ENCODE measurements around the gene GANAB. TPM values are rescaled to one million over a fixed set of nuclear protein-coding genes. Genes with fewer than 3 reads are reported as not detected.
A peak's percentile ranks its signal among the peaks of the same experiment; 100 is the strongest.
"Not testable (repeated sequence)": the region's sequence is repeated elsewhere in the genome, so short reads cannot be mapped to it uniquely, and the experiment has no call there.

Gene GANAB
- total RNA-seq, 1 donor from 2014 or later: 62.8 TPM

DNA sequence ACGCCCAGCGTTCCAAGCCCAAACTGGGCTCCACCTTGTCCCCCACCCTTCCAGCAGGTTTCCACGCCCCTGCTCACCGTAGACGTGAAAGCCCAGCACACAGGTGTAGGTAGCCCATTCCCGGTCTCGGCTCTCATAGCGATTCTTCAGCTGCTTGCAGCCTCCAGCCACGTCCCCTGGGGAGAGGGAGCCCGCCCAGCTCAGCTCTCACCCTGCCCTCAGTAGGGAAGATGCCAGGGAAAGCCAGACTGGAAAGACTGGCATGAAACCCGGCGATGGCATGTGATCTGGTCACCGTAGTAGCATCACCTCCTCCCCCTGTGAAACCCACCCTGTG is 43.4 kb downstream of the GANAB start:
- FAIRE-seq (no peak), DNase-seq (ENCODE audit: low spot score in 2 of 2) (no peak)

DNA sequence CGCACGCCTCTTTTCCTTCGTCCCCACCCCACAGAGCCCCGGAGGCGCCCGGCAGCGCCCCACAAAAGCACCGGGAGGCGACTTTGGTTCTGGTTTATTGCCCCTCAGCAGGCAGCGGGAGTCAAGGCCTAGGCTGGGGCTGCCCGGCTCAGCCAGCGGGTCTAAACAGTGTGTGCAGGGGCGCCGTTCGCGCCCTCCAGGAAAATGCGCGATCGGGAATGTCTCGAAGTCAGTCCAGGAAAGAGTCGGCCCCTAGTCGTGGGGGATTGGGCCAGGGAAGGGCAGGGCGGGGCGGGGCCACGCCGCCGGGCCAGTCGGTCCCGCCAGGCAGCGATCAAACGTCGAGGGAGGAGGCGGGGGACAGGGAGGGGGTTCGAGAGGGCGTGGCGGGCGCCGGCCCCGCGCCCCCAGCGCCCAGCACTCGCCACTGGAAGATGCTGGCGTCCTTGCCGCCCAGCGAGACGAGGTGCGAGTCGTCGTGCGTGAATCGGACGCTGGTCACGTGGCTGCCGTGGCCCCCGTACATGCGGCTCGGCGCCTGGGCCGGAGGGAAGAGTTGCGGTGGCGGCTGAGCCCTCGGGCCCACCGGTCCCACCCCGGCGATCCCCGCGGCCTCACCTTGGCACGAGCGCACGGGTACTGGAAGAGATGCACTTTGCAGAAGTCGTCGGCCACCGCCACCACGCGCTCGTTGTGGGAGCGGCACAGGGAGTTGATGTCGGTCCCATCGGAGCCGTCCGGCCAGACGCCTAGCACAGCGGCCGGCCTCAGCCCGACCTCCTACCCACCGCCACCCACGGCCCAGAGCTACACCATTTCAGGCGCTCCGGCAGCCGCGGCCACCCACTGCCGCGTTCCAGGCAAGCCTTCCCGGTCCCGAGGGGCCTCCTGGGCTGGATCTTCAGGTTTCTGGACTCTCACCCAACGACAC is 44.0 kb downstream of the GANAB start:
- FAIRE-seq: no peak
- DNase-seq (ENCODE audit: low spot score in 2 of 2): peak; percentile 64 to 80

DNA sequence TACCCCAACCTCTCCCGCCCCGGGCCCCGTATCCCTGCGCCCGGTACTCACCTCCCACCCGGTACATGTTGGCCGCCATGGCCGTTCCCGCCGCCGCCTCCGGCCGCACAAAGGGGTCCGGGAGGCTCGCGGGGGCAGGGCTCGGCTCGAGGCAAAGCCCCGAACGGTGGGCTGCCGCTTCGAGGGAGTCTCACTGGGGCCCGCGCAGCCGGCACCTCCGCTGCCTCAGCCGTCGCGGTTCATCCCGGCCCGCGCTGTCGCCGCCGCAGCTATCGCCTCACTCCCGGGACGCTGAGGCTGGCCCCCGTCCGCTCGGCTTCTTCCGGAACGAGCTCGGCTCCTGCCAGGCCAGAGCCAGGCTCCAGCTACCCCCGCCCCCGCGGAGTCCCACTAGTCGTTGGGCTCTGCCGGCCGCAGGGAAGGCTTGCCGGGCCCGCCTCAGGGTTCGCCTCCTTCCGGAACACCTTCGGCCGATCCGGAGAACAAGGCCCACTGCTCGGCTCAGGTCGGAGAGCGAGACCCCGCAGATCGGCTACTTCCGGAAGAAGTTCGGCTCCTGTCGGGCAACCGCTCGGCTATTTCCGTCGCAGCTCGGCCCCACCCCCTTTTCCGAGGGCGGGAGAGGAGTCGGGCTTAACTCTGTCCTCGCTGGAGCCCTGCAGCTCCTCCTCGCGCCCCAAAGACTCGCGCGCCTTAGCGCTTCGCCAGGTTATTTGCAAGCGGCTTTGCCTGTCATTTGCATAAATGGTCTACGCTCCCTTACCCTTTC is 44.9 kb downstream of the GANAB start, which contains the start of gene MTA2:
MTA2 (minus strand) TSS at position 494 of the 769 bp plus-strand sequence; CDS start at position 79, 415 bp downstream.
- peak; percentile 98 for DNase-seq (ENCODE audit: low spot score in 2 of 2)
- FAIRE-seq: peak; percentile 68

DNA sequence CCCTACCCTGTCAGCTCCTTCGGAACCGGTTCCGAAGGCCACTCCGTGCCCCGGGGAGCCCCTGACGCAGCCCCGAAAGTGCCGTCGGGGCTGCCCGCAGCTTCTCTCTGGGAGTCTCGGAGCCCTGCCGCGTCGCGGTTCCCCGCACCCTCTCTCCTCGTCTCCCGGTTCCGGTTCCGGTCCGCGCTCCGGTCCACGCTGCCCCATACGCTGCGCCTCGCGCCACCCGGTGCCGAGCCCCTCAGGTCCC is 45.4 kb downstream of the GANAB start:
- FAIRE-seq: no peak
- peak in 1 of 2 donors; percentile 49 for DNase-seq (ENCODE audit: low spot score in 2 of 2)

DNA sequence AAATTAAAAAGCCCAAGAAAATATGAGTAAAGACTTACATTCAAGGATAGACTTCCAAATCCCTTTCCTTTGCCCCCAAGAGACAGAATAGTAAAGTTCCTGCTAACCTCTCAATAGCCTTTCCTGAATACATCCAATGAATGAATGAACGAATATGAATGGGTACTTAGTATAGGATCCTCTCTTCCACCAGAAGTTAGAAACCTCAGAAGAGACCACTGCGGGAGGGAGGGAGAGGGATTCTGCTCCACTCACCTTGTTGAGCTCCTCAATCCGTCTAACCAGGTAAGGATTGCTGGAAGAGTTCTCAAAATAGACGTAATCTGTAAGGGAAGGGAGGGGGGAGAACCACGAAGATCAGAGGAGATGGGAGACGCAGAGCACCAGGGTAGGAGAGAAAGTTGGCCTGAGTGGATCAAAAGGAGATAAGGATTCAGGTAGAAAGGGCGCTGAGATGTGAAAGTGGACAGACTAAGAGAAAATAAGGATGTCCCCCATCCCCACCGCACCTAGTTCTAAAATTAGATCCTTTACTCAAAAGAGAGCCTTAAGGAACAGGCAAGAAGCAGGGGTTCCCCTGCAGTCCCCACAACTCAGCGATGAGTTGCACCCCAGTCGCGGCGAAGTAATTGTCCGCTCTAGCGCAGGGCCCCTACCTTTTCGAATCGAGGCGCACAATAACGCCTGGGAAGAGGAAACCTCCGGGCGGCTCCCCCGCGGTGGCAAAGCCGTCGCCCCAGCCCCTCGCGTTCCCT is 45.9 kb downstream of the GANAB start:
- no peak for DNase-seq (ENCODE audit: low spot score in 2 of 2)
- no peak for FAIRE-seq

DNA sequence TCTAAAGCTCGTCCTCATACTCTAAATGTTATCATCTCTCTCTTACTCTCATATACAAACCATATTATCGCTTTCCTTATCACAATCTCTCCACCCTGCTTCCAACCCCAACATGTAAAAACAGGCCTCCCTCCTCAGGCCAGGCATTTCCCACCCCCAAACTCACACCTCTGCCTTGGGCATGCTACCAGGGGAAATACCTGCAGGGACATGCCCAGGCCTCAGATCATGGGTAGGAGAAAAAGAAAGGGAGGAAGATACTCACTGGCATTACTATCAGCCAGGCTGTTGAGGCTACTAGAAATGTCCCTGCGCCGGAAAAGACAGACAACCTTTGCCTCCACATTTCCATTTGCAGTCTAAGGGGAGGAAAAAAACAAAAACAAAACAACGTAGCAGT is 46.5 kb downstream of the GANAB start:
- FAIRE-seq: no peak

DNA sequence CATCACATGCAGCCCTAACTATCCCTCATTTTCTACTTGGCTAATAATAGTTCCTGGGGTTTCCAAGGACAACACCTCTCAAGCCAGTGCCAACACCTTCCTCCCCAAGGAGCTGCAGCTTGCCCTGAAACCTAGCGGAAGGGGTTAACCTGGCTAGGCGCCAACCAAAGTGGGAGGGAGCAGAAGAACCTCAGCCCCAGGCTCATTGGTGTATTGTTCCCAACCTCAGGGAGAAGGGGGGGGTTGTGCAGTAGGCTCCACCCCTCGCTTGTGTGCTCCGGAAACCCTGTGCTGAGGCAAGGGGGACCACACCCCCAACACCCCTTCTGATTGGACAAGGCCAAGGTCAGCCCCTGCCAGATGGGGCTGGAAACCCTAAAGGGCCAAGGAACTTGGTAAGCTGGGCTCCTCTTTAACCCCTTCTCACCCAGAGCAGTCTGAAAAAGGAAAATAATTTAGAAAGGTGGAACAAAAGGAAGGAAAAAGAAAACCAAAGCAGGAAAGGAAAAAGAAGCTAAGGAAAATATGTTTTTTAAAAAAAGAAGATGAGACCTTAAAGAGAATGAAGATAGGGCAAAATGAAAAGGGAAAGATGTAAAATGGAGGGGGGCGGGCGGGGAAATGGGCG is 47.2 kb downstream of the GANAB start:
- peak; percentile 86 for DNase-seq (ENCODE audit: low spot score in 2 of 2)
- no peak for FAIRE-seq

More for the DNA sequence above, 46.5 kb downstream of the GANAB start:
- DNase-seq (ENCODE audit: low spot score in 2 of 2): no peak

DNA sequence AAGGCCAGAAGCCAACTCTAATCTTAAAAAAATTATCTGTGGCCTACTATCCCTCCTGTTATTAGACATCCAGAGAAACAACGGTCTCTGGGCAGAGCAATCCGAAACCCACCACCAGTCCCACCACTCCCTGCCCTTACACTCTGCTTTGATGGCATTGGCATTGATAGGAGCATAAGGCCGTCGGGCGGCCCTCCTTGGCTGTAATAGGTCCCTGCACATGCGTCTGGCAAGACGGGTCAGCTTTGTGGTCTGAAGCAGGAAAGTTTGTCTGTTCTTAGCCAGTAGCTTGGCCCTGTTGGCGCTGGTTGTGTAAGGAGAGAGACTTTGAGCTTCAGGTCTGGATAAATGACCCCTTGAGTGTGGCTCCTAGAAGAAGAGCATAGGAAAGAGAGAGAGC is 51.3 kb downstream of the GANAB start:
- no peak for FAIRE-seq
- no peak for DNase-seq (ENCODE audit: low spot score in 2 of 2)

DNA sequence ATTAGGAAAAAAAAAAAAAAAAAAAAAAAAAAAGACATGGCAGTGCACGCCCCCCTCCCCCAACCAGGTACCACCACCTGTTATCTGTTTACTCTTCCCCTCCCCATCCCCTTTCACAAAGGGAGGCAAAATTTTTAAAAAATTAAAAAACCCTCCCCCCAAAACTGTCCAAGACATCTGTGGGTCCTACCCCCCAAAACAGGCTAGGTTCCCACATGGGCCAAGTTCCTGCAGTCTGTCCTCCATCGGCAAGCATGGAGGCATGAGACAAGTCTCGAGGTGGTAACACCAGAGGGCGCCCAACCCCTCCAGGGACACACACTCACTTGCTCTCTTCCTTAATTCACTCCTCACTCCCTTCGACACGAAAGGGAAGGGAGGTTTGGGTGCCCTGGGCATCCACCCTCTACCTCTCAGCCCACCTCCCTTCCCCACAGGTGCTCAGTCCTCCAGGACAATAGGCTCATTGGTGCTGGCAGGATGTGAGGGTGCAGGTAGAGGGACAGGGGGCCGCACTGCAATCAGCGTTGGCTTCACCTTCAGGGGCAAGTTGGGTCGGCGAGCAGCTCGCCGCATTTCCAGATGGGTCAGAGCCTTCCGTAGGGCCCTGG is 52.9 kb downstream of the GANAB start:
- FAIRE-seq (no peak), DNase-seq (ENCODE audit: low spot score in 2 of 2) (no peak)

DNA sequence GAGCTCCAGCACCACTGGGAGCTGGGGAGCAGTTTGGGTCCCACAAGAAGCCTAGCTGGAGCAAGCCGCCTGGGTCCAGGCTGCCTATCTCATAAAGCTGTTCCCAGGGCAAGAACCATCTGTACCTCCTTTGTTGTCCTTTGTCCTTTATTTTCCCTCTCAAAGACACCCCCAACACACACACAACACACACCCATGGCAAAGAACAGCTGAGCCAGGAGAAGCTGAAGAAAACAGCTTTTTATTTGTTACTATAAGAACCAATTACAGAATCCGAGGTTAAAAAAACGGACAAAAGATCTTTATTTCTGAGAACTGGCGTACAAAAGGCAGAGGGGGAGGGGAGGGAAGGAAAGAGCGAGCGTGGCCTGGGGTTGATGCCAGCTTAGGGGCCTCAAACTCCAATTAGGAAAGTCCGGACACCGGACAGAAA is 53.4 kb downstream of the GANAB start:
- DNase-seq (ENCODE audit: low spot score in 2 of 2): no peak
- FAIRE-seq: no peak

DNA sequence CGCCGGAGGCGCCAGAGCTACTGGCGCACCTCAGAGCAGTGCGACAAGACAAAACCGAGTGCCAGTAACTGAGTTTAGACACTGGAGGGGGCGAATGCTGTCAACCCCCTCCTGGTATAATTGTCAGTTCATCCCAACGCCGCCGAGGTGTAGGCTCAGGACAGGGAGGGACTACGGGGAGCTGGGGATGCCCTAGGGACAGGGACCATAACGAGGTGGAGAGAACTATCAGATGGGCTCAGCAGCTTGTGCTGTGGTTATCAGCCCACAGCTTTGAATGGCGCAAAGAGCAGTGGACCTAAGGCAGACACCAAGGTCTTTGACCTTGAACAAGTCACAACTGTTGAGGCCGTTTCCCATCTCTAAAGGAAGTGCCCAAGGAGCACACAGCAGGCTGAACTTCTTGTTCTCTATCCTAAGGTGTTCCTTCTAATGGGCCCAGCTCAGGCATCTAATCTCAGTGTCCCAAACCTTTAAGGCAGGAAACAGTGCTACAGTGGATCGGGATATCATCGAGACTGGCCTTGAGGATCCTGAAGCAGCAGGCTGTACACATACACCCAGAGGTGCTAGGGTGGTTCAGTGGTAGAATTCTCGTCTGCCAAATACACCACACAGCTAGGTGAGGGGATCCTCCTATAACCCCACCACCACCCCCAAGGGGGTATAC is 54.1 kb downstream of the GANAB start:
- DNase-seq (ENCODE audit: low spot score in 2 of 2): no peak
- FAIRE-seq: no peak

DNA sequence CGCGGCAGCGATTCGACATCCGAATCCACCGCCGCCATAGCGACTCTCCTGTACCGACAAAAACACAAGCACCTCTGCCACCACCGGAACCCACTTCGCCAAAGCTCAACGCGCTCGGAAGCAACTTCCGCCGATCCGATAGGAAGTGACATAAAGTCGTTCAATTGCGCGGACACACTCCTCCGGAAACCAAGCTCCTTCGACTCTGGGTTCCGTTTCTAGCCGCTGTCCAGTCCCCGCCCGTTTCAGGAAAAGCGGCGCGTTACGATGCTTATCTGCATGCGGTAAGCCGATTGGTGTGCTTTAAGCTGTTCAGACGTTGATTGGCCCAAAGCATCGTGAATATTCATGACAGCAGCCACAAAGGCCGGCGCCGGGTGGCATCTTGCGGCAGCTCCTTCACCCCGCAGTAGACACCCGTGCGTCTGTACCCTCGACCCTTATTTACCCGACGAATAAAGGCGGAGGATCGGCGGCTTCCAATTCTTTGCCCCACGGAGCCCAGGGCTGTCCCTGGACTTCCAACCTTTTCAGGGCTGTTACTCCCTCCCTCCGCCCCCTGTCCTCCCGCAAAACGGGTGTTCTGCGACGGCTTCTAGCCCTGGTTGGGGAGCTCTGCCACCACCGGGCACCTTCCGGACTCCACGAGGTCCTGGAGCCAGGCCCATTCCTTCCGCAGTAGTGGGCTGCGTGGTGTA is 54.8 kb downstream of the GANAB start, which contains the start of gene TUT1:
TUT1 (minus strand) TSS at position 76 of the 698 bp plus-strand sequence; CDS start at position 38, 38 bp downstream.
- DNase-seq (ENCODE audit: low spot score in 2 of 2) (peak; percentile 82 to 91), FAIRE-seq (peak; percentile 94)

DNA sequence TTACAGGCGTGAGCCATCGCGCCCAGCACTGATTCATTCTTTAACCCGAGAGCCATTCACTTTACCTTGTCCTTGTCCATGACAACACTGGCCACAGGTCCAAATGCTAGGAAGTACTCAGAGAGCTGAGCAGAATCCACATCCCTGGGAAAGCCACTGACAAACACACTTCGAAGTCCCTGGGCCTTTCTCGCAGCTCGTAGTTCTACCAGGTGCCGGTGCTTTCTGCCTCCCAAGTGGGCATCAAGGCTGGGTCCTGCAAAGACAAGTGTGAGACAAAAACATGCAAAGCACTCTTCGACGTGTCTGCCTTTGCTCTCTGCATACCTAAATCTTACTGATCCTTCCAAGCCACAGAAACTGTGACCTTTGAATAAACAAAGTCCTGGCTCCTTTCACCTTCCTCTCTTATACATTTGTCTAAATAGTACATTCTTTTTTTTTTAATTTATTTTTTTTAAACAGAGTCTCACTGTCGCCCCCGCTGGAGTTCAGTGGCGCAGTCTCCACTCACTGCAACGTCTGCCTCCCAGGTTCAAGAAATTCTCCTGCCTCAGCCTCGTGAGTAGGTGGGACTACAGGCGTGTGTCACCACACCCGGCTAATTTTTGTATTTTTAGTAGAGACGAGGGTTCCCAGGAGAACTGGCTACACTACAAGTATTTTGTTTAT is 57.3 kb downstream of the GANAB start:
- DNase-seq (ENCODE audit: low spot score in 2 of 2): no peak
- FAIRE-seq: no peak

DNA sequence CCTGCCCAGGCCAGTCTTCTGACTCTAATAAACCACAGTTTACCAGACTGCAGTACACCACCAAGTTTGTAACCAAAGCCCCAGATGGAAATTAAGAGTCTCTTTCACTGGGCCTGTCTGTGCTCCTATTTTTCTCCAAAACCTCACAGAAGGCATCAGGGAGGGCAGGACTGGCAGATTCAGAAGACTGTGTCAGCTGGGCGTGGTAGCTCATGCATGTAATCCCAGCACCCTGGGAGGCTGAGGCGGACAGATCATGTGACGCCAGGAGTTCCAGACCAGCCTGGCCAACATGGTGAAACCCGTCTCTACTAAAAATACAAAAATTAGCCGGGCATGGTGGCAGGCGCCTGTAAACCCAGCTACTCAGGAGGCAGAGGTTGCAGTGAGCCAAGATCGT is 61.1 kb downstream of the GANAB start:
- DNase-seq (ENCODE audit: low spot score in 2 of 2); FAIRE-seq: not testable (repeated sequence)

DNA sequence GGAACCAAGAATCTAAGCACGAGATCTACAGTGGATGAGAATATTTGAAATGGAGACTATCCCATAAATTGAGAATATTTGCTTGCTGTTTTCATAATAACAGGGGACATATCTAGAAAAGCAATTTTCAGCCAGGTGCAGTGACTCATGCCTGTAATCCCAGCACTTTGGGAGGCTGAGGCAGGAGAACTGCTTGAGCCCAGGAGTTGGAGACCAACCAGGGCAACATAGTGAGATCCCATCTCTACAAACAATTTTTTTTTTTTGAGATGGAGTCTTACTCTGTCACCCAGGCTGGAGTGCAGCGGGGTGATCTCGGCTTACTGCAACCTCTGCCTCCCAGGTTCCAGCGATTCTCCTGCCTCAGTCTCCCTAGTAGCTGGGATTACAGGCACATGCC is 64.7 kb downstream of the GANAB start:
- not testable (repeated sequence) for DNase-seq (ENCODE audit: low spot score in 2 of 2); FAIRE-seq

DNA sequence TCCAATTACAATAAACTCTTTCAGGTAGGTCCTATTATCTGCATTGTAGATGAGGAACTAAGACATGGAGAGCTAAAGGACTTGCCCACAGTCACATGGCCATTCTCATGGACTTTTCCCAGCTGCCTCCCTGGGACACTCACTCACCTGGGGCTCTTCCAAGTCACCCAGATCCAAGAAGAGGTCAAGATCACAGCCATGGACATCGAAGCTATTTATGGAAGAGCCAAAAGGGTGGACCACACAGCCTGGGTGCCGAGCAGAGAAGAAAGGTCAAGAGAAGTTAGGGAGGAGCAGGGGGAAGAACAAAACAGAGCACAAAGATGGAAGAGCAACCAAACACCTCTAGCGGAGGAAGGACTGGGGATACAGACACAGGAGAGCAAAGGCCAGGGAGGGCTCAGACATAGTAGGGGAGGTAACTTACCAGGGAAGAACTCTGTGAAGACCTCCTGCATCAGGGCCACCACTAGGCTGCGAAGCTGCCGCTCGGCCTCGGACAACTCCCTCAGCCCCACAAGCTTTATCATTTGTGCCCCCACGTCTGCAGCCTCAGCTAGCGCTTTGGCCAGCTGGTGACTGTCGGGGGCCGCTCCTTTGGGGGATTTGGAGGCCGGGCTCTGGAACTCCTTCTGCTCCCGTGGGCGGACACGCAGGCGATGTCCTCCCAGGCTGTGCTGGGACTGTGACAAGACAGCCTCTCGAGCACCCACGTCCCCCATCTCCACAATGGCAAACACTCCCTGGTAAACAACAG is 65.3 kb downstream of the GANAB start:
- FAIRE-seq: no peak
- no peak for DNase-seq (ENCODE audit: low spot score in 2 of 2)

DNA sequence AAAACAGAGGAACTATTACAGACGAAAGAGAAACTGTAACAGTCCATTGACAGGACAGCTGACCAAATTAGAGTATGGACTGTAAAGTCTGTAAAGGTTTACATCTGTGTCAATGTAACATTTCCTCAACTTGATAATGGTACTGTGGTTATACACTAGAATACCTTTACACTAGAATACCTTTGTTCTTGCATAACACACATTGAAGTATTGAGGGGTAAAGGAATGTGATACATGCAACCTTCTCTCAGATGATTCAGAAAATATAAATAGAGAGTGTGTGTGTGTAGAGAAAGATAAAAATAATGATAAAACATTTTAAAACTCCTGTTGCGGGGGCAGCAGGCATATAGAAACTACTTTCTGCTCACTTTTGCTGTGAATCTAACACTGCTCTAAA is 67.2 kb downstream of the GANAB start:
- FAIRE-seq (no peak), DNase-seq (ENCODE audit: low spot score in 2 of 2) (no peak)

DNA sequence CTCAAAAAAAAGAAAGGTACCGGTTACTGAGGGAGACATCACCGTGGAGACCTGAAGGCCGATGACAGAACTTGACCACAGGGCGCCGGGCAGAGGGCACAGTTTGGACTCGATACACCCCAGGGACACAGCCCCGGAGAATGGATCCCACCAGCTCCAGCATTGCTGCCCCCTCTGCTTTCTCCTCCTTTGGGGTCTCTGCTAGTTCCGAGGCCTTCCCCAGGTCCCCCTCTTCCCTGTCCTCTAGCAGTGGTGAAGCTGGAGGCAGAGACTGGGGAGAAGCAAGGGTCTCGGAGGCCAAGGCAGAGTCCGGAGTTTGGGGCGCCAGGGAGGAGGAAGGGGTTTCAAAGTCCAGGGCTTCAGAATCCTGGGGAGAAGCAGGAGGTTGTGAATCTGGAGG is 67.9 kb downstream of the GANAB start:
- FAIRE-seq: no peak
- DNase-seq (ENCODE audit: low spot score in 2 of 2): no peak
